Fibroblast of lung (primary cell): Measurements from ENCODE around the gene HABP4.

ENCODE experiments used
- CTCF ChIP-seq, 2 donors: IDR thresholded peaks in 1 of 2; conservative IDR thresholded peaks in 1 of 2; 1 replicate in 1 of 2; 2 replicates in 1 of 2; pipeline ENCODE4 v1.5.1; 2011 to 2012; ENCODE audit warnings: low read length in 2 of 2, control low read depth in 1 of 2, inconsistent platforms in 1 of 2, low read depth in 1 of 2, mild to moderate bottlenecking in 1 of 2
- EZH2 ChIP-seq: IDR thresholded peaks from 2 replicates; pipeline ENCODE4 v1.5.1; 2012; ENCODE audit warnings: low read length, control low read depth, mild to moderate bottlenecking; ENCODE audit errors: missing control alignments

GRCh38 chr9:96489482-96489979 is 39.6 kb downstream of the HABP4 start:
- TF ChIP-seq CTCF (conservative IDR thresholded peaks at IDR 0.05 in 1 of 2, IDR thresholded peaks at IDR 0.05 in 1 of 2; ENCODE audit: low read depth in 1 of 2, low read length in 2 of 2) (no peak), EZH2 (no peak)
